AG04450 (cell line): ENCODE results near the gene GALNT6. TPM values are rescaled to one million over a fixed set of nuclear protein-coding genes. Genes with fewer than 3 reads are reported as not detected.

Source experiments
- CTCF ChIA-PET: fragments of 300-600, 350-600 bp; formaldehyde crosslinking; extraction: SDS; loops from one replicate; lab custom pipeline; 2022; ENCODE audit warnings: antibody characterized with exemption, inconsistent platforms; lab: Charles Lee
- POLR2A ChIA-PET: fragments of 350-600 bp; formaldehyde crosslinking; extraction: SDS; loops from one replicate; lab custom pipeline; 2021; ENCODE audit warnings: antibody characterized with exemption, inconsistent platforms; lab: Yijun Ruan, JAX
- DNase-seq: peaks from one replicate; pipeline ENCODE4 v3.0.0-alpha.2; 2011; ENCODE audit warnings: low read depth, low spot score
- H3K27ac ChIP-seq: one replicate; pipeline ENCODE4 v1.5.1; 2012; ENCODE audit warnings: low read depth, low read length, control low read depth
- H3K27me3 ChIP-seq: one replicate; pipeline ENCODE4 v1.6.0; 2012; ENCODE audit warnings: low read length; ENCODE audit not compliant: control insufficient read depth, insufficient read depth
- H3K4me3 ChIP-seq: 2 replicates; pipeline ENCODE4 v1.5.1; 2011; ENCODE audit warnings: mild to moderate bottlenecking, low read depth, low read length, control low read depth
- H3K9me3 ChIP-seq: 2 replicates; pipeline ENCODE4 v1.5.1; 2012; ENCODE audit warnings: low read length; ENCODE audit not compliant: control insufficient read depth, insufficient read depth
- polyA plus RNA-seq: library from polyadenylated mRNA; depleted of rRNA; stranded (reverse); fragments of >200 nt; gene quantifications from 2 replicates; pipeline ENCODE4 v1.2.3, GENCODE V29; 2011
- TF ChIP-seq, protein P1 (sequence below): IDR thresholded peaks from 2 replicates; pipeline ENCODE4 v1.5.1; 2011; ENCODE audit warnings: low read depth, low read length, control low read depth, inconsistent platforms

Gene GALNT6
- polyA plus RNA-seq, 1 experiment: 31.1 TPM

DNA sequence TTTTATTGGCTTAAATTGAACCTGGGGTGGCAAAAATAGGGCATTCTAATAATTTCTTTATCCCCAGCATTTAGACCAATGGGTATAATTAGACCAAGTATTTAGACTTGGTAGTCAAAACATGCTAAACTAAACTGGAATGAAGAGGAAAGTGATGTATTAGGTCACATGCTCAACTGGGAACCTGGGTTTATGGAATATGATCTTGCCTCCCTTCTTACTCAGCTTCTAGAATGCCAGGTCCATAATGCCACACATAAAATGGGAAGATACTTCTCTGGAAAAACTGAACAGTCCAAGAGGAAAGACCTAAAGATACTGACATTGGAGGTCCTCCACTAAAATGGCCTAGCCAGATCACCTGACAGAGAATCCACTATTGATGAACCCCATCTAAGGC is 61.0 kb downstream of the GALNT6 start:
- Histone ChIP-seq H3K9me3 (no peaks in the 10 kb centered on the region; the same call in 1 of the 2 replicates), H3K27me3 (no peaks in the 10 kb centered on the region), H3K4me3 (no peak overlapping the region), H3K27ac (no peak overlapping the region)
- TF ChIP-seq, protein P1, sequence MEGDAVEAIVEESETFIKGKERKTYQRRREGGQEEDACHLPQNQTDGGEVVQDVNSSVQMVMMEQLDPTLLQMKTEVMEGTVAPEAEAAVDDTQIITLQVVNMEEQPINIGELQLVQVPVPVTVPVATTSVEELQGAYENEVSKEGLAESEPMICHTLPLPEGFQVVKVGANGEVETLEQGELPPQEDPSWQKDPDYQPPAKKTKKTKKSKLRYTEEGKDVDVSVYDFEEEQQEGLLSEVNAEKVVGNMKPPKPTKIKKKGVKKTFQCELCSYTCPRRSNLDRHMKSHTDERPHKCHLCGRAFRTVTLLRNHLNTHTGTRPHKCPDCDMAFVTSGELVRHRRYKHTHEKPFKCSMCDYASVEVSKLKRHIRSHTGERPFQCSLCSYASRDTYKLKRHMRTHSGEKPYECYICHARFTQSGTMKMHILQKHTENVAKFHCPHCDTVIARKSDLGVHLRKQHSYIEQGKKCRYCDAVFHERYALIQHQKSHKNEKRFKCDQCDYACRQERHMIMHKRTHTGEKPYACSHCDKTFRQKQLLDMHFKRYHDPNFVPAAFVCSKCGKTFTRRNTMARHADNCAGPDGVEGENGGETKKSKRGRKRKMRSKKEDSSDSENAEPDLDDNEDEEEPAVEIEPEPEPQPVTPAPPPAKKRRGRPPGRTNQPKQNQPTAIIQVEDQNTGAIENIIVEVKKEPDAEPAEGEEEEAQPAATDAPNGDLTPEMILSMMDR: no peak
- CTCF ChIA-PET: interaction anchor here (0.6 to 4.3 kb wide), 2 partner anchors 11 to 406 kb away, joined by 4 to 31 read pairs; no protein-coding TSS in a partner anchor
- DNase-seq: no peak
- POLR2A ChIA-PET: interaction anchor here (0.7 kb wide), 1 partner anchor 284 kb away, joined by 4 read pairs; no protein-coding TSS in a partner anchor

DNA sequence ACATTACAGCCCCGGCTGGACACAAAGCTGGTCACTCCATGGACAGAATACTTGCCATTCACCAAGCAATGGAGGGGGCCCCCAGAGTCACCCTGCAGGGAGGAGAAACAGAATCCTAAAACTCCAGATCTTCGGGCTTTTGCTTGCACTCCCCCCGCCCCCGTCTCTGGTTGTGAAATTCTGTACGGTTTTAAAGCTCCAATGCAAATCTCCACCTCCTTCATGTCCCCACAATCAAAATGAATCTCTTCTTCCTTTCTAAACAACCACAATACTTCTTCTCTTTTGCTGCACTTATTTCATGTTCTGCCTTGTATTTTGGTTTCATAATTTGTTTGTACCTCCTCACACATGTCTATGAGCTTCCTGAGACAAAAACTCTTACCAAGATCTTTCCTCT is 61.5 kb downstream of the GALNT6 start:
- Histone ChIP-seq H3K27ac (no peak overlapping the region), H3K27me3 (no peaks in the 10 kb centered on the region), H3K9me3 (no peaks in the 10 kb centered on the region; the same call in 1 of the 2 replicates), H3K4me3 (no peak overlapping the region)
- POLR2A ChIA-PET: interaction anchor here (0.7 kb wide), 1 partner anchor 284 kb away, joined by 4 read pairs; no protein-coding TSS in a partner anchor
- TF ChIP-seq, protein P1: no peak
- CTCF ChIA-PET: interaction anchor here (0.6 to 4.3 kb wide), 2 partner anchors 11 to 406 kb away, joined by 4 to 31 read pairs; no protein-coding TSS in a partner anchor
- no peak for DNase-seq

DNA sequence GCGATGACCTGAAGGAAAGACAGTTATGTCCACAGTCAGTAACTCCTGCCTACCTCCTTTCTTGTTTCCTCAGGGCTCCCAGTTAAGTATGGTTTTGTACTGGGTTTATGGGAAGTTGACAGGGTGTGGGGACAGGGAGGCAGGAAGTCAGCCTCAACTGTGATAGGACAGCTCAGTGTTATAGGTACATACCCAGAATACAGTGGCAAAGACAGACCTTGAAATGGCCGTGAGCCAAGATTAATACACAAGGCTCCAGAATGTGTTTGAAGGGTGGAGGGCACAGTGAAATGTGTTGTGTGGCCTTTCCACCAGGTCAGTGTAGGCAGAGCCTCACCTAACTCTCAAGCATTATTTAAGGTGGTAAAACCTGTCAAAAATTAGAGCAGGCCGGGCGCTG is 62.6 kb downstream of the GALNT6 start:
- ChIA-PET POLR2A (no interaction called here), CTCF (interaction anchor here (3.1 kb wide), 1 partner anchor 13 kb away, joined by 15 read pairs; no protein-coding TSS in a partner anchor)
- Histone ChIP-seq H3K9me3 (no peaks in the 10 kb centered on the region; the same call in 1 of the 2 replicates), H3K27me3 (no peaks in the 10 kb centered on the region), H3K27ac (no peak overlapping the region), H3K4me3 (no peak overlapping the region)
- TF ChIP-seq, protein P1: no peak
- DNase-seq: no peak

DNA sequence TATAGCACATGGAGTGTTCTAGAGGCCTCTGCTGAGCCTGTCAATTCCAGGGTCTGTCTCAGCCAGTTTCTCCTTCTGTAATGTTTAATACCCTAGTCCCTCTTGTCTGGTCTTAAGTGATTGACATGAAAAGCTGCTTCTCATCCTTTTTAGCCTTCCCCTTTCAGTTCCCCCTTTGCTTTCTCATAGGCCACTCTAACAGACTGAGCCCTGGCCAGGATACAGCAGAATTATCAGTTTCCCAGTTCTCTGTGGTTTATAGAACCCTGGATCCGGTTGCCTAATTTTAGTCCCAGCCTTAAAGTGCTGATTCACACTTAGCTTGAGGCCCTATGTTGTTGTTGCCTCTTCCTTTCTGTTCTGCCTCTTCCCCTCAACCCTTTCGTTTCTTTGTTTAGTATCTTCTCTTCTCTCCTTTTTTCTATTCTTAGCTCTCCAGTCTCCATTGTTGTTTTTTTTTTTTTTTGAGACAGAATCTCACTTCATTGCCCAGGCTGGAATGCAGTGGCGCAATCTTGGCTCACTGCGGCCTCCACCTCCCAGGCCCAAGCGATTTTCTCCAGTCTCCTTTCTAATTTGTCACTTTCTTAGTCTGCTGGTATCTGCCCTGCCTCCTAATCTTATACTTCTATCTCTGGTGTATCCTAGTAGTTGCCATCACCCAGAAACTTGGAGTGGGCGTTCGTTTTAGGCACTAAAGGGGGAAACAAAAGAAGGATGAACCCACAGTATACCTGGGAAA is 64.3 kb downstream of the GALNT6 start:
- Histone ChIP-seq H3K27ac (peak overlapping the region; percentile 34), H3K27me3 (no peaks in the 10 kb centered on the region), H3K4me3 (no peak overlapping the region), H3K9me3 (no peaks in the 10 kb centered on the region; the same call in 1 of the 2 replicates)
- no peak for DNase-seq
- TF ChIP-seq, protein P1: no peak
- ChIA-PET POLR2A (interaction anchor here (0.7 kb wide), 2 partner anchors 24 to 502 kb away, joined by 5 to 10 read pairs; no protein-coding TSS in a partner anchor), CTCF (interaction anchor here (0.6 to 3.1 kb wide), 3 partner anchors 14 to 848 kb away, joined by 3 to 15 read pairs (median 3); no protein-coding TSS in a partner anchor)

DNA sequence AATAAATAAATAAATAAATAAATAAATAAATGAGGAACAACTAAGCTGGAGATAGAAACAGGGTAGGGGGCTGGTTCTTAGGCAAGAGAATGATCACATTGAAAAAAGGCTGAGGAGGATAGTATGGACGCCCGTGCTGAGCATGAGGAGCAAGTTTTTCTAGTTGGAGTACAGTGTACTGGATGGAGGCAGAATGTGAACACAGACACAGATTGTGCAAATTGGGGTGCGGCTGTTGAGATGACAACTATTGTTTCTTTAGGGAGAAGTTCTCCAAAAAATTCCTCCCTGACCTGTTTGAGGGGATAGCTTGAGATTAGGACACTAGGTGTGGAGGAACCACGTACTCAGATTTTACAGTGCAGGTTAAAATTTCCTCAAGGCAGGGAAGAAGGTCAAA is 66.3 kb downstream of the GALNT6 start:
- DNase-seq: no peak
- TF ChIP-seq, protein P1: no peak
- ChIA-PET POLR2A (no interaction called here), CTCF (no interaction called here)
- Histone ChIP-seq H3K27ac (no peak overlapping the region), H3K27me3 (no peaks in the 10 kb centered on the region), H3K9me3 (no peaks in the 10 kb centered on the region), H3K4me3 (no peak overlapping the region)
